NCI-H748 (cell line): Measurements from ENCODE around the gene CAPSL.
A peak's percentile ranks its signal among the peaks of the same experiment; 100 is the strongest.
"Not testable (repeated sequence)": the region's sequence is repeated elsewhere in the genome, so short reads cannot be mapped to it uniquely, and the experiment has no call there.

Experiments
- DNase-seq: peaks from one replicate; lab custom pipeline; 2025; ENCODE audit not compliant: unreplicated experiment; lab: John Stamatoyannopoulos, UW

Gene CAPSL

DNA sequence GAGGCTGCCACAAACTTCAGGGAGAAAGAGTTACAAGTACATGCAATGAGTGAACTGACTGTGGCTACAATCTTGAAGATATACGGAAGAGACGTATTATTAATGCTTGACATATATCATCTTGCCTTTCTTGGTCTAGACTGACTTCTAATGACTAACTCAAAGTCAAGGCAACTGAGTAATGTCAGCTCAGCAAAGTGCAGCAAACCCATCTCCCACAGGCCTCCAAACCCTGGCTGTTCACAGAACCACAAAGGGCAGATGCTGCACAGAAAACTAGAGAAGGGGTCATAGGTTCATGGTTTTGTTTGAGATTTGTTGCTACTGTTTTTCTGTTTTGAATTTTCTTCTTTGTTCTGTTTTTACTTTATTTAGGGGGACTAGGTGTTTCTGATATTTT, 60.8 kb downstream of the CAPSL start:
- DNase-seq, result no peak

DNA sequence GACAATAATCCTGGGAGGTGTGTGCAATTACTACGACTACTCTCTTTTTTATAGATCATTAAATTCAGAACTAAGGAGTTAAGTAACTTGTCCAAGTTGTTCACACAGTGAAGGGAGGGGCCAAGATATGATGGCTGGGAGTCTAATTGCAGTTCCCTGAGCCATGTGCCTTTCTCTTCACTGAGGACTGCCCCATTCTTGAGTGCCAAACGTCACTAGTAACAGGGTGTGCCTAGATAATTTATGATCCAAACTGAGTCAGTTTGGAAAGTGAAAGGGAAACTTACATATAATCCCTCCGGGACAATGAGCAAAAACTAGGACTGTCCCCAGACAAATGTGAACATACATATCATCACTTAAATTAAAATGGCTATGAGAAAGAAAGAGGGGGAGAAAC, 61.5 kb downstream of the CAPSL start:
- no peak for DNase-seq

DNA sequence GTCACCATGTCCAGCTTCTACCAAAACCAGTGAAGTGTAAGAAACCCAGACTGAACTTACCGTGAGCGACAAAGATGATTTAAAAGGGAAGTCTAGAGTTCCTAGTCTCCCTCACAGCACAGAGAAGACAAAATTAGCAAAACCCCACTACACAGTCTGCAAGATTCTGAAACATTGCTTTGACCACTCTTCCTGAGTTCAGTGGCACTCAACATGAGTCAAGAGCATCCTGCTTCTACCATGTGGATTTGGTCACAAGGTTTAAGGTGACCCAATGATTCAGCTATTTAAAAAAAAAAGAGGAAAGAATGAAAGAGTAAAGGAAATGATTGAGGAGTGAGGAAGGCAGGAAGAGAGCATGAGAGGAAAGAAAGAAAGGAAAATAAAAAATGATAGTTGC, 62.0 kb downstream of the CAPSL start:
- DNase-seq, result no peak

DNA sequence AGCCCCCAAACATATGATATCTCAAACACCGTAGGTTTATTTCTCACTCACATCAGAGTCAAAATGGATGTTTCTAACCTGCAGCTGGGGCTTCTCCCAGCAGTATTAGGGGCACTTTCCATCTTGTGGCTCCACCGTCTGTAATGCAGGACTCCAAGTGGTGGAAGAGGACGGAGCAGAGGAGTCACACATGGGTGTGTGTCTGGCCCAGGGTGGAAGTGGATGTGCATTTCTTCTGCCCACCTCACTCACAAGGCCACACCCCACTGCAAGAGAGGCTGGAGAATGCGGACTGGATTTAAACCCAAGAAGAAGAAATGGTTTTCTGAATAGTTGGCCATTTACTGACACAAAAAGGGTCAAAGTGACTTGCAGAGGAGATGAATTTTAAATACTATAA, 67.8 kb downstream of the CAPSL start:
- no peak for DNase-seq

DNA sequence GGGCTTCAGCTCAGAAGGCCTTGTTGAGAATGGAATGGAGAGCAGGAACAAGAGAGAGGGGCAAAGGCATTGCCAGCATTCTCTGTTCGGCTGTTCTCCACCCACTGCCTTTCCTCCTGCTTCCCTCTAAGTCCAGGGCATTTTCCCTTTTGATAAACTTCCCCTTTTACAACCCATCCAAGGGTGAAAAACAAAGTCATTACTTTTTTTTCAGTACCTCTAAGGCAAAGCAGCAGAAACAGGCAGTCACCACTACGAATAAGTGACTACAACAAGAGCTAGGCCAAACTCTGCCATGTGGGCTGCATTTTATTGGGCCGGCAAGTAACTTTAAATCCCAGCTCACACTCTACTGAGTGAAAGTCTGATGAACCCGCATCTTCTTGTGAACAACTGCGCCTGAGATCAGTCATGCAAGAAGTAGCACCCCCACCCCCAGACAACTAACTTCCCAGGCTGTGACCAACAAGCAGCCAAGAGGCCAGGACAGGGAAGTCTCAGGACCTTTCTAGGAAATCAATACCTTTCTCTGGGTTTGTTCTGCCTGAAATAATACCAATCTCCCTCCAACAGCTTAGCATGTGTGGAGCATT, 68.6 kb downstream of the CAPSL start:
- DNase-seq, result no peak

DNA sequence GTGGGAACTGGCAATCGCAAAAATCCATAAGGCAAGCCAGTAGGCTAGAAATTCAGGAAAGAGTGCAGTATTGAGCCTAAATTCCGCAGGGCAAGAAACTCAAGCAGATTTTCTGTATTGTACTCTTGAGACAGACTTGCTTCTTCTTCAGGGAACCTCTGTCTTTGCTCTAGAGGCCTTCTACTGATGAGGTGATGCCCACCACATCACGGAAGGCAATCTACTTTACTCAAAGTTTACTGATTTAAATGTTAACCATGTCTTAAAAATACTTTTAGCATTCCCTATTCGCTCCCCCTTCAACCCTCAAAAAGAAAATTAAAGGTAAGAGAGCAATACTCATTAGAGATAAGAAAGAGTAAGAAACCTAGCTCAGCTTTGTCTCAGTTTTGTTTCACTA, 70.4 kb downstream of the CAPSL start:
- no peak for DNase-seq

DNA sequence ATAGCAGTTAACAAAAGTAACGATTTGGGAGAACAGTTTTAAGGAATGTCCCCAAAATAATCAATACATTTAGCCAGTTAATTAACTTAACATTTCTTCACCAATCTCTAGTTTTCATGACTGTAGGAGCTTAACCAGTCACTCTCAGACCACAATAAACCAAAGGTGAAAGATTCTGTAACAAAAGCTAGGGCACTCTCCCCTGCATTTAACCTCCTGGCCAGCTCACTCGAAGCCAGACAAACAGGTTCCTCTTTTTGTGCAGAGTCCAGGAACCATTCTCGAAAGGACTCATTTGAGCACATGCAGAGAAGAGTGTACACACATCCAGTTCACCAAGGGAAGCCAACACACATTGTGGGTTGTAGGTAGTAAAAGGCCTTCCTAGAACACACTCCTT, 75.3 kb downstream of the CAPSL start:
- no peak for DNase-seq

DNA sequence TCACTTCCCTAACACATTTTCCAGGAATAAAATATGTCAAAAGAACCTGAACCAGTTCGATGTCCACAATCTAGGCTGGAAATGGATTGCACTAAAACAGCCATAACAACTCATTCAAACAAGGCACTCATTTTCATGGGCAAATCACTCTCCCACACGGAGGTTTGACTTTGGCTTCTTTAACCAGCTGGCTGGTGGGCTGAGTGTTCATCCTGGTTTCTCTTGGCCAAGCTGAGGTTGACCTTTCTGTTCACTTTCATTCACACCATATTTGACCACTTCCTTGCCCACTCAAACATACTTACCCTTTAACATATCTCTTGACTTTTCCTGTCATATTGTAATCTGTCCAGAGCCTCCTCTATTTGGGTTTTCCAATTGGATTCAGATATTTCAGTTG, 76.3 kb downstream of the CAPSL start:
- DNase-seq, result no peak

DNA sequence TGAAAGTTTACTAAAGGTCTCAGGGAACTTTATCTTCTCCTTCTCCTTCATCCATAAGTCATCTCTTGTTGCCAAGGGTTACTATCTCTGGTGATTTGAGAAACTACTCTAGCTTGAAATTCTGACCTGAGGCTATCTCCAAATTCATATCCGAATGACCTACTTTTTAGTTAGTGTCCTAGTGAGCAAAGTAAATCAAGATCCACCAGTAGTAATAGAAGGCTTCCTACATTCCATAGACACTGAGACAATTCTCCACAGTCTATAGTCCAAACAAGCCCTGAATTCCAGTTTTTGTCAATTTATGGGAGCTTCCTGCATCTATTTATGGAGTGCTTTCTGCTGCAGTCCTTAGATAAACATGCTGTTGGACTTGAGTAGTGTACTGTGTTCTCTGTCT, 76.7 kb downstream of the CAPSL start:
- DNase-seq, result no peak

DNA sequence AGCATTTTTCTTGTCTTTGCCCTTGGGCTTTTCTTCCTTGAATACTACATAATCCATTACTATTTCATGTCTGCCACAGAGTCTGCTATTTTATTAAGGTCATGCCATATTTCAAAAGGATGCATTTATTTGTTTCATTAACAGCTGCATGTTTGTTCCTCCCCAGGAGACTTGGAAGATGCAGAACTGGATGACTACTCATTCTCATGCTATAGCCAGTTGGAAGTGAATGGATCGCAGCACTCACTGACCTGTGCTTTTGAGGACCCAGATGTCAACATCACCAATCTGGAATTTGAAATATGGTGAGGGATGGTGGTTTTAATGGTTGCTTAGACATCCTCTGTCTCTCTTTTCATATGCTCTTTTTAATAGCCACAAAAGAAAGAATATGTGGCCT, 77.7 kb downstream of the CAPSL start:
- DNase-seq, result no peak

DNA sequence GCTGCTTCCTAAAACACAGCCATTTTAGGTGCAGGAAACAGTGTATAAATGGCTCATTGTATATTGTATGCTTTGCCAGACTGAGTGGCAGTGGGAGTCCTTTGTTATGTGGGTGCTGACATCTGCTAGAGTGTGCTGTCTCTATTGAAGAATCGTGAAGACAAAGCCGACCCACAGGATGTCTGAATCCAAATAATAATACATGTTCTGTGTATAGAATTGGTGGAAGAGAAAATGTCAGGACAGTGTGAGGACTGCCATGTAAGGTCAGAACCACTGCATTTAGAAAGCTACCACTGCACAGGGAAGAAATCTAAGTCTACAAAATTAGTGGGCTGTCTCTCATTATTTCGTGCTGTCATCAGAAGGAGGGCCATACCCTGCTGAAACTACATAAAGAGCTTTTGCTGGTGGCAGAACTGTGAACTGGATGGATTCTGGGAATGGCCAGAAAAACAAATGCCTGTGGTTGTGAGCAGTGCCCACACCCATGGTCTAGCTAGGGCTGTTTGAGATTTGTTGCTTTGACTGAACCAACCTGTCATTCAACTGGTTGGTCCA, 79.2 kb downstream of the CAPSL start:
- peak; percentile 96 for DNase-seq

DNA sequence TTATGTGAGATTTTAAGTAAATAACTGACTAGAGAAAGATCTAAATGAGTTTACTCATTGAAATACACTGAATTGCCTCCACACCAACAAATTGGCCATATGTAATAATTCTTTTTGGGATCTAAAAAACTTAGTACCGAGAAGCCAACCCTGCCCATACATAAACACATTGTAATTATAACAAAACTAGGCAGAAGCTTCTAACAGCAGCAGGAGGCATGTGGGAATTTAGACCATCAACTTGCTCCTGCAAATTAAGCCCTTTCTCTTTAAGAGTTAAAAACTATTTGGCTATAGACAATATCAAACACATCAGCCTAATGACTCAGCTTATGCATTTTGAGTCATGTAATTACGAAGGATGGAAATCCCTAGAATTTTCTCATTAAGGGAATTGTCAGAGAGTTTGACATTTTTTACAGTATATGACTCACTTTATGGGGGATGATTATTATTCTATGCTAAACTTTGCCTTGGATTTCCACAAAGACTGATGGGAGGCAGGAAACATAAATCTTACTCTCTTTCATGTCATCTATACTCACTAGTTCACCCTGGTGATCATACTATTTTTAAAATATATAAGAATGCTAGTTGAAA, 80.7 kb downstream of the CAPSL start:
- DNase-seq, result no peak

DNA sequence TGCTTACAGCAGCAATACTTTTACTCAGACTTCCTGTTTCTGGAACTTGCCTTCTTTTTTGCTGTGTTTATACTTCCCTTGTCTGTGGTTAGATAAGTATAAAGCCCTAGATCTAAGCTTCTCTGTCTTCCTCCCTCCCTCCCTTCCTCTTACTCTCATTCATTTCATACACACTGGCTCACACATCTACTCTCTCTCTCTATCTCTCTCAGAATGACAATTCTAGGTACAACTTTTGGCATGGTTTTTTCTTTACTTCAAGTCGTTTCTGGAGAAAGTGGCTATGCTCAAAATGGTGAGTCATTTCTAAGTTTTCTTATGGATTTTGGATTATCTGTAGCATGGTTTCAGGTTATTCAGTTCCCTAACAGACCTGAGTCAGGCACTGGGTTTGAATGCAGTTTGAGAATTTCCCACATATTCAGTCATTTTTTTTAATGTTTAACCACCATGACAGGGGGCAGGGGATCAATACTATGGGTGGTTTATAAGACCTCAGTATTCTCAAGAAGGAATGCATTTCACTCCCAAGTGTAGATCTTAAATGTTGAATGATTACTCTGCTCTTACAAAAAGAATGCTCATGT, 81.6 kb downstream of the CAPSL start, which contains the start of gene IL7R:
IL7R (plus strand) TSS at position 127 of the 587 bp plus-strand sequence; CDS start at position 214, 87 bp downstream.
- DNase-seq, result no peak

DNA sequence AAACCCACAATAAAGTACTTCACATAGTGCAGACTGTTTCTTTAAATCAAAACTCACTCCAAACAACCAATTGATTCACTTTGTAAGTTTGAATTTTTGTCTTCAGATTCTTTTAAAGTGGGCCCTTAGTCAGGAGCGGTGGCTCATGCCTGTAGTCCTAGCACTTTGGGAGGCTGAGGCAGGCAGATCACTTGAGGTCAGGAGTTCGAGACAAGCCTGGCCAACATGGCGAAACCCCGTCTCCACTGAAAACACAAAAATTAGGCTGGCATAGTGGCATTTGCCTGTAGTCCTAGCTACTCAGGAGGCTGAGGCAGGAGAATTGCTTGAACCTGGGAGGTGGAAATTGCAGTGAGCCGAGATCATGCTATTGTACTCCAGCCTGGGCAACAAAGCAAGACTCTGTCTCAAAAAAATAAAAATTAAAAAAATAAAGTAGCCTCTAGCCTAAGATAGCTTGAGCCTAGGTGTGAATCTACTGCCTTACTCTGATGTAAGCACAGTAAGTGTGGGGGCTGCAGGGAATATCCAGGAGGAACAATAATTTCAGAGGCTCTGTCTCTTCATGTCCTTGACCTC, 82.1 kb downstream of the CAPSL start:
- DNase-seq, result not testable (repeated sequence)

DNA sequence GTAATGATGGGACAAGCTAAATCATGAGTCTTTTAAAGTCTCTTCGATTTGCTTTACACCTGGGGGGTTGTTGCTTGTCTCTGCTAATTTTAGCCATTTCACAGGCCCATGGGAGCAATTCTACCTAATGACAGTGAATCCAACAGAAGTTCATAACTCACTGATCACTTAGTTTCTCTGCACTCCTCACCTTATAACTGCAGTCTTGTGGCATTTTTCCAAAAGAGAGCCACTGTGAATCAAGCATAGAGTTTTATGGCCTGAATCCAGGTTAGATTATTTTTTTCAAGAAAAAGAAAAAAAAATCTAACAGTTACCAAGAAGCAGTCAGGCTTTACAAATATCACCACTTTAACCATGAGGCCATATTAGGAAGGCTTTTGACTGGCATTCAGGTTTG, 83.2 kb downstream of the CAPSL start:
- no peak for DNase-seq
